Measurements from ENCODE around the gene RRP8.

Gene RRP8

GRCh38 chr11:6632116-6633073, 29.0 kb upstream of the RRP8 start:
- DNase-seq, result no peak

- no peak for DNase-seq
Measured at GRCh38 chr11:6631361-6631890, 28.0 kb upstream of the RRP8 start.

DNA sequence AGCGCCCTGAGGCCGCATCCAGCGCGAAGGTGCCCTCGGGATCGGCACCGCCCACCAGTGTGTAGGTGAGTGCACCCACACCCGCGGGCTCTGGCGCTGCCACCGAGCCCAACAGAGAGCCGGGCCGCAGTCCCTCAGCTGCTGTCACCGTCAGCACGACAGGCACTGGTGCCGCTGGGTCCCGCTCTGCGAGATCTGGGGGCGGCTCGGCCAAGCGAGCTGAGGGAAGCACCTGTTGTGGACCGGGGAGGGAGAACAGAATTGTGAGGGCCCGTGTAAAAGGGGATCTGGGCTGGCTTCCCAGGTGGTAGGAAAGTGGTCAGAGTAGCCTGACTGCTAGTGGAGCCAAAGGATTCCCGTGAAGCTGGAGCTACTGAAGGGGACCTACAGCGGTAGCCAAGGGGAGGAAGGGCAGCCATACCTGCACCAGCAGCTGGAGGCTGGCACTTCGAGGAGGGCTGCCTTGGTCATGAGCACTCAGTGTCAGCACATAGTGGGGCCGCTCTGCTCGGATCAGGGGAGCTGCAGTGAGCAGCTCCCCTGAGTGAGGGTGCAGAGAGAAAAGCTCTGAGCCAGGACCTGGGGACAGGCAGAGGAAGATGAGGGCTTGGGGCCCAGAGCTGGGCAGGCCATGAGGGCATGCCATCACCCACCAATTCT, 27.3 kb upstream of the RRP8 start:
- no peak for DNase-seq

GRCh38 chr11:6629892-6630631, 26.6 kb upstream of the RRP8 start:
- no peak for DNase-seq

DNA sequence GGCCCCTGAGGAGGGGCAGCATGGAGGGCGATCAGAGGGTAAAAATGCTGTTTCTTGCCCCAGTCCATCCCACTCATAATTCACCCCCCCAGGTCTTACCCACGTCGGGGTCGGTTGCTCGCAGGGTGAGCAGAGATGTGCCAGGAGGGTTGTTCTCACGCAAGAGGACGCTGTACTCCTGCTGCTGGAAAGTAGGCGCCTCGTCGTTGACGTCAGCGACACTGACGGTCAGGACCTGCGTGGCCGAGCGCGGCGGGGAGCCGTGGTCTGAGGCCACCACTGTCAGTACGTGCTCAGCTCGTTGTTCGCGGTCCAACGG, 26.1 kb upstream of the RRP8 start:
- DNase-seq, result no peak

DNA sequence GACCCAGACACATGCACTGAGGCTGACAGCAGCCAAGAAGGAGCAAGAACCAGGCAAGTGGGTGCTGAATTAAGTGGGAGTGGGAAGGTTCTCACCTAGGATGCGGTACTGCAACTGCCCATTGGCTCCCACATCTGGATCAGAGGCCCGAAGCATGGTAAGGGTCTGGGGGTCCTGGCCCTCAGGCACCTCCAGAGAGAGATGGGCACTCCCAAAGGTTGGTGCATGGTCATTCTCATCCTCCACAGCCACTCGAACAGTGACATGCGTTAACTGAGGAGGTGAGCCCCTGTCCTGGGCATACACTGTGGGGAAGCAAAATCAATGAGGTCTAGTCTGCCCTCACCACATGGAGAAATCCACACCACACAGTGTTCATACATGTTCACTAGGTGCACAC, 25.1 kb upstream of the RRP8 start:
- DNase-seq, result no peak

GRCh38 chr11:6627762-6628241, 24.4 kb upstream of the RRP8 start:
- DNase-seq, result no peak

DNA sequence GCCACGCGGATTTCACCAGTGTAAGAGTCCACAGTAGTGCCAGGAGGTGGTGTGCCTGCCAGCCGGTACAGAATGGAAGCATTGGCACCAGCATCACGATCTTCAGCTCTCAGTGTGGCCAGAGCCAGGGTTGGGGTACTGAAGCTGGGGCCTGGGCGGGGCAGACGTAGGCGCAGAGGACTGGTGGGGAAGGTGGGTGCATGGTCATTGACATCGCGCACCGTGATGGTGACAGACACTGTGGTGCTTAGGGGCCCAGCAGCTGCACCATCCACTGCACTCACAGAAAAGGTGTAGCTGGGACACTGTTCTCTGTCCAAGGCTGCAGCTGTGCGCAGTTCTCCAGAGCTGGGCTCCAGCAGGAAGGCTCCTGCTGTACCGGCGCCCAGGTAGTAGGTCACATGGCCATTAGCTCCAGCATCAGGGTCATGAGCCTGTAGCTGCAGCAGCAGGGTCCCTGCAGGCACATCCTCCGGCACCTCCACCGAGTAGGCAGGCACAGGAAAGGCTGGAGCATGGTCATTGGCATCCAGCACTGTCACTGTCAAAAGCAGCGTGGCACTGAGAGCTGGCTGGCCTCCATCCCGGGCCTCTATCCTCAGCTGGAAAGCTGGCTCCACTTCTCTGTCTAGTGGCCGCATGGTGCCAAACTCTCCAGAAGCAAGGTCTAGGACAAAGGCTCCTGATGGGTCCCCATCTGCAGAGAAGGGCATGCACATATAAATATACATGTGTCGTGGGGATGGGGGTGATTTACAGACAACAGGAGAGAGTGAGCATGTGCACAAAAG, 23.8 kb upstream of the RRP8 start:
- no peak for DNase-seq

GRCh38 chr11:6625832-6626420, 22.5 kb upstream of the RRP8 start:
- DNase-seq, result no peak

DNA sequence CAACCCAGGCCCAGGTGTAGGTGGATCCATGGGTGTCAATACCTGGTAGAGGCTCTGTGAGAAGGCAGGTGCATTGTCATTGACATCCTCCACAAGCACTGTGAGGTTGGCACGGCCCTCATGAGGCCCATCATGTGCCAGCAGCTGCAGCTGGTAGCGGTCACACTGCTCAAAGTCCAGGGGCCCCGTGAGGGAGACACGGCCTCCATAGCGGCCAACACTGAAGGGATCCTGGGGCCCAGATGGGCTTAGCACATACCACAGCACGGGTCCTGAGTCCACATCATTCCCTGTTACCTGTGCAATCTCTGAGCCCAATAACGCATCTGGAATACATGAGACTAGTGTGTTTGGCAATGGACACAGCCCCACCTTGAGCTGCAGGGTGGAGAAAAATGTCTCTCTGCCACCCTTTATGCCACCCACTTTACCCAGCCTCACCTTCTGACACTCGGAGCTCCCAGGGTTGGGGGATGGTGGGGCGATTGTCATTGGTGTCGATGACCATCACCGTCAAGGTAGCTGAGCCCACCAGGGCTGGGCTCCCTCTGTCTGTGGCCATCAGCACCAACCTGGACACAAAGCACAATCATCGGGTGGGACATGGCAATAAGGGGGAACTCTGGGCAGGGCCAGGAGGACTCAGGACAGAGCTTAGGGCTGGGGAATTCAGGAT, 21.9 kb upstream of the RRP8 start:
- no peak for DNase-seq

DNA sequence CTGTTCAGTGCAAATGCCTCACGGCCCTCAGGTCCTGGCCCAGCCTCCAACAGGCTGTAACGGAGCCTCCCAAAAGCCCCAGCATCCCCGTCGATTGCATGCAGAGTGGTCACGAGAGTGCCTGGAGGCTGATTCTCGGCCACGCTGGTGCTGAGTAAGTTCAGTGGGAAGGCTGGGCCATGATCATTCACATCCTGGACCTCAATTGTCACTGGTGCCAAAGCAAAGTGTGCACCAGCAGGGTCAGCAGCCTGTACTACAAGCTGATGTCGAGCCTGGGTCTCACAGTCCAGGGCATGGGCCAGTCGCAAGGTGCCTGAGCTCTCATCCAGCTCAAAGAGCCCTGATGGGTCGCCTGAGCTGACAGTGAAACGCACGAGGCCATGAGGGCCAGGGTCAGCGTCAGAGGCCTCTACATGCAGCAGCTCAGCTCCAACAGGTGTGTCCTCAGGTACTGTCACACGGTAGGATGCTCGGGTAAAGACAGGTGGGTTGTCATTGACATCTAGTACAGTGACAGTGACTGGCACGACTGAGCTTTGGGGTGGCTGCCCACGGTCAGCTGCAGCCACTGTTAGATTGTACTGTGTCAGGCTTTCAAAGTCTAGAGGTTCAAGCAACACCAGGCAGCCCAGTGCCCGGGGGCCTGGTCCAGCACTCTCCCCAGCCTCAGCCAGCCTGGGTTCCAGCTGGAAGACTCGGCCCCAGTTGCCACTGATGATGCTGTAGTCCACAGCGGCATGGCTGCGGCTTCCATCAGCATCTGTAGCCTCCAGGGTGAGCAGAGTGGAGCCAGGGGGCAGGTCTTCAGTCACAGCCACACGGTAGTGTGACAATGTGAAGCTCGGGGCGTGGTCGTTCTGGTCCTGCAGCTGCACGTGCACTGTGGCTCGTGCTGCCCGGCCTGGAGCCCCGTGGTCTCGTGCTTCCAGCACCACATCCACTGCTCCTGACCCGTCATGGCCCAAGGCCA, 20.3 kb upstream of the RRP8 start:
- DNase-seq, result no peak

- DNase-seq, result no peak
Measured at GRCh38 chr11:6622261-6623171, 19.1 kb upstream of the RRP8 start.

GRCh38 chr11:6621711-6622211, 18.3 kb upstream of the RRP8 start:
- no peak for DNase-seq

GRCh38 chr11:6620636-6621035, 17.2 kb upstream of the RRP8 start:
- peak; percentile 44 to 78 (median 75) for DNase-seq

GRCh38 chr11:6619004-6619745, 15.8 kb upstream of the RRP8 start, which contains the start of gene TPP1:
TPP1 (minus strand) TSS chr11:6619422; CDS start chr11:6619400, 22 bp downstream.
- peak; percentile 93 to 97 (median 96) for DNase-seq

GRCh38 chr11:6618117-6619003, 14.9 kb upstream of the RRP8 start:
- peak; percentile 83 to 93 (median 88) for DNase-seq
